Measurements from ENCODE around the gene ZIC4. TPM values are rescaled to one million over a fixed set of nuclear protein-coding genes. Genes with fewer than 3 reads are reported as not detected.

ZIC4 gene
- total RNA-seq, 5 donors from 2014 or later (not counting 1 experiment from before 2014, with no cell fraction given) = not detected

- Histone ChIP-seq H3K27me3 (replicated peaks in 1 of 2; ENCODE audit: control insufficient read depth in 2 of 2, extremely low read depth in 1 of 2, insufficient read depth in 2 of 2, low read length in 1 of 2) (peaks cover 45 to 75% of the 10 kb centered on the region in 2 experiments), H3K27ac (ENCODE audit: low read length) (no peak overlapping the region), H3K36me3 (ENCODE audit: control insufficient read depth in 2 of 2, extremely low read depth in 1 of 2, insufficient read depth in 1 of 2, low read length in 1 of 2) (no peaks in the 10 kb centered on the region), H3K4me3 (ENCODE audit: control insufficient read depth in 1 of 2, extremely low read depth in 1 of 2, low read length in 1 of 2) (no peak overlapping the region), H3K4me1 (ENCODE audit: control insufficient read depth in 1 of 2, extremely low read depth in 1 of 2, insufficient read depth in 2 of 2, low read length in 2 of 2) (no peaks in the 10 kb centered on the region), H3K9me3 (peaks cover 3% of the 10 kb centered on the region)
- Mint-ChIP-seq H3K9me3 (peaks cover 0 to 13% (median 2%) of the 10 kb centered on the region in 3 donors), H3K4me3 (no peak overlapping the region), H3K27ac (no peak overlapping the region), H3K27me3 (peaks cover 71 to 90% of the 10 kb centered on the region in 2 donors), H3K36me3 (no peaks in the 10 kb centered on the region), H3K4me1 (peaks cover 0 to 5% (median 1%) of the 10 kb centered on the region in 3 donors)
- no peak for ATAC-seq (replicated peaks in 1 of 4)
- POLR2A ChIA-PET = no interaction called here
- WGBS (ENCODE audit: insufficient coverage) = 3% methylated on average over 9 of the region's 25 CpGs
- DNase-seq = no peak
- CTCF ChIA-PET = no interaction called here
Observed at GRCh38 chr3:147388700-147389580, 17.4 kb downstream of the ZIC4 start.

- Histone ChIP-seq H3K27me3 (replicated peaks in 1 of 2; ENCODE audit: control insufficient read depth in 2 of 2, extremely low read depth in 1 of 2, insufficient read depth in 2 of 2, low read length in 1 of 2) (peaks cover 46 to 69% of the 10 kb centered on the region in 2 experiments), H3K4me3 (ENCODE audit: control insufficient read depth in 1 of 2, extremely low read depth in 1 of 2, low read length in 1 of 2) (no peak overlapping the region), H3K27ac (ENCODE audit: low read length) (no peak overlapping the region), H3K36me3 (ENCODE audit: control insufficient read depth in 2 of 2, extremely low read depth in 1 of 2, insufficient read depth in 1 of 2, low read length in 1 of 2) (no peaks in the 10 kb centered on the region), H3K4me1 (ENCODE audit: control insufficient read depth in 1 of 2, extremely low read depth in 1 of 2, insufficient read depth in 2 of 2, low read length in 2 of 2) (no peaks in the 10 kb centered on the region), H3K9me3 (peaks cover 3% of the 10 kb centered on the region)
- Mint-ChIP-seq H3K36me3 (no peaks in the 10 kb centered on the region), H3K27ac (no peak overlapping the region), H3K9me3 (peaks cover 0 to 13% (median 2%) of the 10 kb centered on the region in 3 donors), H3K27me3 (peaks cover 76 to 95% of the 10 kb centered on the region in 2 donors), H3K4me3 (no peak overlapping the region), H3K4me1 (peaks cover 0 to 4% (median 0%) of the 10 kb centered on the region in 3 donors)
- DNase-seq (no peak), ATAC-seq (replicated peaks in 1 of 4) (no peak)
- POLR2A ChIA-PET = no interaction called here
- 16% methylated on average over 23 of the region's 36 CpGs for WGBS (ENCODE audit: insufficient coverage)
- CTCF ChIA-PET = no interaction called here
Observed at GRCh38 chr3:147387885-147388699, 18.3 kb downstream of the ZIC4 start.

- Histone ChIP-seq H3K4me1 (ENCODE audit: control insufficient read depth in 1 of 2, extremely low read depth in 1 of 2, insufficient read depth in 2 of 2, low read length in 2 of 2) (no peaks in the 10 kb centered on the region), H3K27me3 (replicated peaks in 1 of 2; ENCODE audit: control insufficient read depth in 2 of 2, extremely low read depth in 1 of 2, insufficient read depth in 2 of 2, low read length in 1 of 2) (peaks cover 43 to 64% of the 10 kb centered on the region in 2 experiments), H3K9me3 (peaks cover 3% of the 10 kb centered on the region), H3K4me3 (ENCODE audit: control insufficient read depth in 1 of 2, extremely low read depth in 1 of 2, low read length in 1 of 2) (no peak overlapping the region), H3K27ac (ENCODE audit: low read length) (no peak overlapping the region), H3K36me3 (ENCODE audit: control insufficient read depth in 2 of 2, extremely low read depth in 1 of 2, insufficient read depth in 1 of 2, low read length in 1 of 2) (no peaks in the 10 kb centered on the region)
- no peak overlapping the region for H3K4me3 Mint-ChIP-seq
- ChIA-PET CTCF (no interaction called here), POLR2A (no interaction called here)
- H3K4me1 Mint-ChIP-seq = peaks cover 0 to 4% (median 0%) of the 10 kb centered on the region in 3 donors
- H3K36me3 Mint-ChIP-seq = no peaks in the 10 kb centered on the region
- ATAC-seq (replicated peaks in 1 of 4) = no peak
- peaks cover 79 to 95% of the 10 kb centered on the region in 2 donors for H3K27me3 Mint-ChIP-seq
- no peak overlapping the region for H3K27ac Mint-ChIP-seq
- 0% methylated on average over 1 of the region's 10 CpGs for WGBS (ENCODE audit: insufficient coverage)
- peaks cover 0 to 13% (median 0%) of the 10 kb centered on the region in 3 donors for H3K9me3 Mint-ChIP-seq
- DNase-seq = no peak
Observed at GRCh38 chr3:147387291-147387884, 19.0 kb downstream of the ZIC4 start.

GRCh38 chr3:147385059-147386012 lies 21.0 kb downstream of the ZIC4 start:
- Histone ChIP-seq H3K36me3 (ENCODE audit: control insufficient read depth in 2 of 2, extremely low read depth in 1 of 2, insufficient read depth in 1 of 2, low read length in 1 of 2) (no peaks in the 10 kb centered on the region), H3K4me3 (ENCODE audit: control insufficient read depth in 1 of 2, extremely low read depth in 1 of 2, low read length in 1 of 2) (no peak overlapping the region), H3K9me3 (peaks cover 3% of the 10 kb centered on the region), H3K27ac (ENCODE audit: low read length) (no peak overlapping the region), H3K4me1 (ENCODE audit: control insufficient read depth in 1 of 2, extremely low read depth in 1 of 2, insufficient read depth in 2 of 2, low read length in 2 of 2) (no peaks in the 10 kb centered on the region), H3K27me3 (replicated peaks in 1 of 2; ENCODE audit: control insufficient read depth in 2 of 2, extremely low read depth in 1 of 2, insufficient read depth in 2 of 2, low read length in 1 of 2) (peaks cover 46 to 53% of the 10 kb centered on the region in 2 experiments)
- H3K4me3 Mint-ChIP-seq = no peak overlapping the region
- H3K27ac Mint-ChIP-seq = no peak overlapping the region
- ChIA-PET CTCF (no interaction called here), POLR2A (no interaction called here)
- H3K9me3 Mint-ChIP-seq = peaks cover 0 to 13% (median 0%) of the 10 kb centered on the region in 3 donors
- H3K36me3 Mint-ChIP-seq = no peaks in the 10 kb centered on the region
- DNase-seq = no peak
- H3K27me3 Mint-ChIP-seq = peaks cover 84 to 91% of the 10 kb centered on the region in 2 donors
- peaks cover 0 to 4% (median 0%) of the 10 kb centered on the region in 3 donors for H3K4me1 Mint-ChIP-seq
- ATAC-seq (replicated peaks in 1 of 4) = no peak
- 23% methylated on average over 5 of the region's 23 CpGs for WGBS (ENCODE audit: insufficient coverage)

GRCh38 chr3:147384210-147385058 lies 21.9 kb downstream of the ZIC4 start:
- Histone ChIP-seq H3K4me3 (ENCODE audit: control insufficient read depth in 1 of 2, extremely low read depth in 1 of 2, low read length in 1 of 2) (no peak overlapping the region), H3K4me1 (ENCODE audit: control insufficient read depth in 1 of 2, extremely low read depth in 1 of 2, insufficient read depth in 2 of 2, low read length in 2 of 2) (no peaks in the 10 kb centered on the region), H3K36me3 (ENCODE audit: control insufficient read depth in 2 of 2, extremely low read depth in 1 of 2, insufficient read depth in 1 of 2, low read length in 1 of 2) (no peaks in the 10 kb centered on the region), H3K27me3 (replicated peaks in 1 of 2; ENCODE audit: control insufficient read depth in 2 of 2, extremely low read depth in 1 of 2, insufficient read depth in 2 of 2, low read length in 1 of 2) (peaks cover 43 to 51% of the 10 kb centered on the region in 2 experiments), H3K9me3 (peaks cover 3% of the 10 kb centered on the region), H3K27ac (ENCODE audit: low read length) (no peak overlapping the region)
- POLR2A ChIA-PET = no interaction called here
- DNase-seq = no peak
- WGBS (ENCODE audit: insufficient coverage) = 9% methylated on average over 10 of the region's 27 CpGs
- H3K27ac Mint-ChIP-seq = no peak overlapping the region
- no peak overlapping the region for H3K4me3 Mint-ChIP-seq
- peaks cover 0 to 13% (median 0%) of the 10 kb centered on the region in 3 donors for H3K9me3 Mint-ChIP-seq
- H3K4me1 Mint-ChIP-seq = peaks cover 0 to 4% (median 0%) of the 10 kb centered on the region in 3 donors
- no peak for ATAC-seq (replicated peaks in 1 of 4)
- no peaks in the 10 kb centered on the region for H3K36me3 Mint-ChIP-seq
- CTCF ChIA-PET = no interaction called here
- H3K27me3 Mint-ChIP-seq = peaks cover 83 to 91% of the 10 kb centered on the region in 2 donors

Data from T-cell (primary cell).